ENCODE data around the gene PYGB.

DNA sequence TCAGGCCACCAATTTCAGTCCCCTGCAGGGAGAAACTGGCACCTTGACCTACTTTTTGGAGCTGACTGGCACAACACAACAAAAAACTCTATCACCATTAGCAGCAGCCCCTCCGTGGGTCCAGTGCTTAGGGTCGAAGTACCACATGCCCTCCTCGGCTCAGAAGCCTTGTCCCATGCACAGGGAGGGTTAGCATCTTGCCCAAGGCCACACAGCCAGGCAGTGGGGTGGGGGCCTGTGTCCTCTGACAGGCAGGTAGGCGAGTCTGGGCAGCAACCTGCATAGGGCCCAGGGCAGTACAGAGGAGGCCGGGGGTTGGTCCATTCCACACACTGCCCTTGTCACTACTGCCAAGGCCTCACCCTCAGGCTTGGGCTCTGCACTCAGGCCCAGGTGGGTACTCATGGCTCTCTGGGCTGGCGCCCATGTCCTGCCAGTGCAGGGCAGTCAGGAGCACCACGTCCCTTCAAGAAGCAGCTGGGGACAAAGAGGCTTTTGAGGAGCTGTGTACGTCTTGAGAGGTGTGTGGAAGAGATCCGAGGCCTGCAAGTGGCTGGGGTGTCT is 53.6 kb downstream of the PYGB start:
- TF ChIP-seq EZH2 (IDR thresholded peaks at IDR 0.05; ENCODE audit: low read length, unreplicated experiment): no peak
- TF ChIP-seq, protein P1, sequence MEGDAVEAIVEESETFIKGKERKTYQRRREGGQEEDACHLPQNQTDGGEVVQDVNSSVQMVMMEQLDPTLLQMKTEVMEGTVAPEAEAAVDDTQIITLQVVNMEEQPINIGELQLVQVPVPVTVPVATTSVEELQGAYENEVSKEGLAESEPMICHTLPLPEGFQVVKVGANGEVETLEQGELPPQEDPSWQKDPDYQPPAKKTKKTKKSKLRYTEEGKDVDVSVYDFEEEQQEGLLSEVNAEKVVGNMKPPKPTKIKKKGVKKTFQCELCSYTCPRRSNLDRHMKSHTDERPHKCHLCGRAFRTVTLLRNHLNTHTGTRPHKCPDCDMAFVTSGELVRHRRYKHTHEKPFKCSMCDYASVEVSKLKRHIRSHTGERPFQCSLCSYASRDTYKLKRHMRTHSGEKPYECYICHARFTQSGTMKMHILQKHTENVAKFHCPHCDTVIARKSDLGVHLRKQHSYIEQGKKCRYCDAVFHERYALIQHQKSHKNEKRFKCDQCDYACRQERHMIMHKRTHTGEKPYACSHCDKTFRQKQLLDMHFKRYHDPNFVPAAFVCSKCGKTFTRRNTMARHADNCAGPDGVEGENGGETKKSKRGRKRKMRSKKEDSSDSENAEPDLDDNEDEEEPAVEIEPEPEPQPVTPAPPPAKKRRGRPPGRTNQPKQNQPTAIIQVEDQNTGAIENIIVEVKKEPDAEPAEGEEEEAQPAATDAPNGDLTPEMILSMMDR (conservative IDR thresholded peaks at IDR 0.05; ENCODE audit: low read depth, low read length): no peak

Measured in PC-3 (cell line).